HepG2 (cell line): ENCODE measurements around the gene CMYA5.

Source experiments
- CREB1 ChIP-seq, 2 experiments: fragments of 450-650 bp in 1 of 2; IDR thresholded peaks; 2 replicates each; pipeline ENCODE4 v1.6.1; 2016 to 2017; ENCODE audit warnings: control low read depth in 1 of 2, mild to moderate bottlenecking in 1 of 2, missing compliant biosample characterization in 1 of 2, missing genetic modification characterization in 1 of 2
- CTCF ChIP-seq: sonication (generic); formaldehyde crosslinking; IDR thresholded peaks from 2 replicates; pipeline ENCODE4 v1.5.0; 2020; ENCODE audit warnings: mild to moderate bottlenecking, missing genetic modification reagents, moderate library complexity
- EP300 ChIP-seq, 3 experiments: sonication (generic) in 1 of 3; formaldehyde crosslinking in 1 of 3; IDR thresholded peaks; 2 replicates each; pipeline versions ENCODE4 v1.5.1 to v1.6.1; 2011 to 2020; ENCODE audit warnings: low read depth in 2 of 3, low read length in 2 of 3, borderline replicate concordance in 1 of 3, improper control_type of control experiment in 1 of 3, mild to moderate bottlenecking in 1 of 3, missing genetic modification reagents in 1 of 3, moderate library complexity in 1 of 3
- HNF4A ChIP-seq: sonication (generic); formaldehyde crosslinking; IDR thresholded peaks from 2 replicates; pipeline ENCODE4 v1.4.0; 2020; ENCODE audit warnings: missing genetic modification reagents
- JUNB ChIP-seq: sonication (generic); formaldehyde crosslinking; IDR thresholded peaks from 2 replicates; pipeline ENCODE4 v1.8.0; 2022; ENCODE audit warnings: missing genetic modification reagents, mild to moderate bottlenecking, borderline replicate concordance
- MAFK ChIP-seq, 2 experiments: IDR thresholded peaks in 1 of 2; conservative IDR thresholded peaks in 1 of 2; 2 replicates each; pipeline ENCODE4 v1.6.1; 2011; ENCODE audit warnings: improper control_type of control experiment in 2 of 2, low read length in 2 of 2
- MBNL3 ChIP-seq: fragments of 250-450 bp; sonication (Bioruptor Pico); conservative IDR thresholded peaks from 2 replicates; pipeline ENCODE4 v1.8.0; 2022; ENCODE audit warnings: mild to moderate bottlenecking, inconsistent platforms
- NFYC ChIP-seq: IDR thresholded peaks from 2 replicates; pipeline ENCODE4 v1.6.1; 2016; ENCODE audit warnings: missing genetic modification reagents, missing compliant biosample characterization
- RAD21 ChIP-seq: fragments of 450-650 bp; formaldehyde crosslinking; IDR thresholded peaks from 2 replicates; pipeline ENCODE4 v1.5.0; 2020; ENCODE audit warnings: mild to moderate bottlenecking
- STAG1 ChIP-seq: sonication (generic); formaldehyde crosslinking; IDR thresholded peaks from 2 replicates; pipeline ENCODE4 v1.4.0; 2020; ENCODE audit warnings: missing genetic modification reagents
- ZBTB43 ChIP-seq: sonication (generic); formaldehyde crosslinking; conservative IDR thresholded peaks from 2 replicates; pipeline ENCODE4 v1.4.0; 2020; ENCODE audit warnings: missing genetic modification reagents
- ZNF609 ChIP-seq: sonication (generic); formaldehyde crosslinking; IDR thresholded peaks from 2 replicates; pipeline ENCODE4 v1.4.0; 2020; ENCODE audit warnings: mild to moderate bottlenecking, missing genetic modification reagents, borderline replicate concordance
- ZNF660 ChIP-seq: sonication (generic); formaldehyde crosslinking; IDR thresholded peaks from 2 replicates; pipeline ENCODE4 v1.5.1; 2020; ENCODE audit warnings: mild to moderate bottlenecking, low read depth, missing genetic modification reagents, borderline replicate concordance

GRCh38 chr5:79746642-79747569 is 57.3 kb downstream of the CMYA5 start:
- TF ChIP-seq ZBTB43, result no peak
- no peak for TF ChIP-seq MBNL3 (CRISPR knock-in tag)
- no peak for TF ChIP-seq CREB1 (IDR thresholded peaks at IDR 0.05)
- no peak for TF ChIP-seq CREB1 (CRISPR knock-in tag; IDR thresholded peaks at IDR 0.05)
- no peak for TF ChIP-seq MAFK (conservative IDR thresholded peaks at IDR 0.05 in 1 of 2, IDR thresholded peaks at IDR 0.05 in 1 of 2; ENCODE audit: low read length in 2 of 2)
- TF ChIP-seq NFYC (CRISPR knock-in tag), result no peak
- TF ChIP-seq CTCF, result no peak
- TF ChIP-seq RAD21 (CRISPR knock-in tag), result no peak
- TF ChIP-seq JUNB (CRISPR knock-in tag), result no peak
- TF ChIP-seq EP300 (IDR thresholded peaks at IDR 0.05; ENCODE audit: low read depth in 2 of 2, low read length in 2 of 2), result no peak
- TF ChIP-seq EP300 (CRISPR knock-in tag; IDR thresholded peaks at IDR 0.05; ENCODE audit: borderline replicate concordance), result no peak
- no peak for TF ChIP-seq STAG1 (CRISPR knock-in tag)
- no peak for TF ChIP-seq HNF4A
- no peak for TF ChIP-seq ZNF660 (CRISPR knock-in tag)
- TF ChIP-seq ZNF609 (CRISPR knock-in tag), result no peak
